GM20000 (cell line): ENCODE measurements around the gene RUNX1.
"Not testable (repeated sequence)": the region's sequence is repeated elsewhere in the genome, so short reads cannot be mapped to it uniquely, and the experiment has no call there.

Experiments used
- DNase-seq: peaks from one replicate; pipeline ENCODE4 v3.0.0; 2012; ENCODE audit warnings: low spot score
- CTCF ChIP-seq: IDR thresholded peaks from 2 replicates; pipeline ENCODE4 v1.5.1; 2012; ENCODE audit warnings: mild to moderate bottlenecking, control low read depth; ENCODE audit errors: extremely low read depth, missing control alignments

Gene RUNX1

GRCh38 chr21:34959607-34960006 is 89.5 kb downstream of the RUNX1 start:
- no peak for TF ChIP-seq CTCF
- DNase-seq, result no peak

DNA sequence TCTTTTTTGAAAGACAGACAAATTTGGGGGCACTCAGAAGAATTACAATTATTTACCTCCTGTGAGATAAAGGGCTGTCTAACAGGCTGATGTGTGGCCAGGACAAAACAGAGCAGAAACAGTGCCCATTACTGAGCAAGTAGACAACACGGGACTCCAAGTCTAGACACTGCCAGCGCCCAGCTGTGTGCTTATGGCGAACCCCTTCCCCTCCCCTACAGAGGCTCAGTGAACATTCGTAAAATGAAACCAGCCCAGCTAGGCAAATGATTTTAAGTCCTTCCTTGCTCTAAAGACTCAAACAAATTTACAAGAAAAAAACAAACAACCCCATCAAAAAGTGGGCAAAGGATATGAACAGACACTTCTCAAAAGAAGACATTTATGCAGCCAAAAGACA is 91.1 kb downstream of the RUNX1 start:
- DNase-seq, result no peak
- no peak for TF ChIP-seq CTCF

GRCh38 chr21:34956416-34957316 is 92.4 kb downstream of the RUNX1 start:
- DNase-seq, result no peak
- TF ChIP-seq CTCF, result no peak

DNA sequence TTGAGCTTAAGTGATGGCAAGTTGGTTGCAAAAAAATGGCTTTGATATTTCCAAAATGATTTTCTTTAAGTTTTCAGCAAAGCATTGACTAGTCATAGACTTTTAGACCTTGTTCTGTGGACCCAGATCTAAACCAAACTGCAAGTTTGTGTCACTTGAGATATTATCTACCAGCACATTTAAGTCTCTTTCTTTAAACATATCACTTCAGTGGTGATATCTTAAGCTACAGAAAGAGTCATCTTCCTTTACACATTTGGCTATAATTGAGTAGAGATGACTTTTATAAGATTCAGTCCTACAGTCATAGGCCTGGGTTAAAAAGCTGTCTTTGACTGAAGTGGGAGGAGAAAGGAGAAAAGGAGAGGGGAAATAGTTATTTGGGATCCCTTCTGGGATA is 95.2 kb downstream of the RUNX1 start:
- no peak for DNase-seq
- no peak for TF ChIP-seq CTCF

- TF ChIP-seq CTCF, result no peak
- DNase-seq, result no peak
Observed at GRCh38 chr21:34952701-34953100, 96.4 kb downstream of the RUNX1 start.

GRCh38 chr21:34951868-34952267 is 97.2 kb downstream of the RUNX1 start:
- not testable (repeated sequence) for DNase-seq

- no peak for TF ChIP-seq CTCF
- no peak for DNase-seq
Observed at GRCh38 chr21:34950980-34951379, 98.1 kb downstream of the RUNX1 start.

DNA sequence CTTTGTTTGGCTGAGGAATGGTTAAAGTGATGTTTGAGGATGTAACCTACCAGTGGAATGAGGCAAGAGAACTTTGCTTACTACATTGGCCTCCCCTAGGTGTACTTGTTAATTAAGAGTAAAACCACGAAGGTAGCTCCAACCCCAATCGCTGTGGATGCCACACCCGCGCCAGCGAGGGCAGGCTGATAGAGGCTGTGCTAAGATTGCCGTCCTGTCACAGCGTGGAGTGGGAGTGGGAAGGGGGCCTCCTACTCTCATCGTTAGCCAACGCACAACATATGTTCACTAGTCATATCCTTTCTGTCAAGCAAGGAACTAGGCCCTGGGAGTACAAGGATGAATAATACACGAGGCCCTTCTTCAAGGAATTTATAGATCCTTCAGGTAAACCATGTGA is 99.6 kb downstream of the RUNX1 start:
- no peak for DNase-seq
- no peak for TF ChIP-seq CTCF
